Measurements from ENCODE around the gene NRG4.
A peak's percentile ranks its signal among the peaks of the same experiment; 100 is the strongest.
"Not testable (repeated sequence)": the region's sequence is repeated elsewhere in the genome, so short reads cannot be mapped to it uniquely, and the experiment has no call there.

NRG4 gene, protein sequence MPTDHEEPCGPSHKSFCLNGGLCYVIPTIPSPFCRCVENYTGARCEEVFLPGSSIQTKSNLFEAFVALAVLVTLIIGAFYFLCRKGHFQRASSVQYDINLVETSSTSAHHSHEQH

GRCh38 chr15:76011627-76012551 lies at the start of gene NRG4:
Gene NRG4 (minus strand): TSS chr15:76012424. CDS start chr15:76011230, 1,194 bp downstream.
- DNase-seq, result no peak

DNA sequence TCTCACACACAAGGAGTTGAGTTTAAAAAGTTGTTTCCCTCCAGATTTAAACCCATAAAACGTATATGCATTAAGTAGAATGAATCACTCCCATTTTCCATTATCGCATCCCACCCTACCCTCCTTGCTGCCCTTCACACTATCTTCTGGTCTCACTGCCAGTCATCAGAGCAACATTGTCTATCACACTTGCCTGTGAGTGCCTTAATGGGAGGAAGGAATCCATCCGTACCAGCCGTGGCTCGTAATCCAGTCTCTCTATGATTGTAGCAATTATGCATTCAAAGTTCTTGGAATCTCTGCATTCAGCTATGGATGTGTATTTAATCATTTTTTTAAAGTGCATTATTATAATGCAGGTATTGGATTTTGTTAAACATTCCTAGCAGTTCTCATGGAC lies 49.5 kb upstream of the NRG4 start:
- no peak for DNase-seq

DNA sequence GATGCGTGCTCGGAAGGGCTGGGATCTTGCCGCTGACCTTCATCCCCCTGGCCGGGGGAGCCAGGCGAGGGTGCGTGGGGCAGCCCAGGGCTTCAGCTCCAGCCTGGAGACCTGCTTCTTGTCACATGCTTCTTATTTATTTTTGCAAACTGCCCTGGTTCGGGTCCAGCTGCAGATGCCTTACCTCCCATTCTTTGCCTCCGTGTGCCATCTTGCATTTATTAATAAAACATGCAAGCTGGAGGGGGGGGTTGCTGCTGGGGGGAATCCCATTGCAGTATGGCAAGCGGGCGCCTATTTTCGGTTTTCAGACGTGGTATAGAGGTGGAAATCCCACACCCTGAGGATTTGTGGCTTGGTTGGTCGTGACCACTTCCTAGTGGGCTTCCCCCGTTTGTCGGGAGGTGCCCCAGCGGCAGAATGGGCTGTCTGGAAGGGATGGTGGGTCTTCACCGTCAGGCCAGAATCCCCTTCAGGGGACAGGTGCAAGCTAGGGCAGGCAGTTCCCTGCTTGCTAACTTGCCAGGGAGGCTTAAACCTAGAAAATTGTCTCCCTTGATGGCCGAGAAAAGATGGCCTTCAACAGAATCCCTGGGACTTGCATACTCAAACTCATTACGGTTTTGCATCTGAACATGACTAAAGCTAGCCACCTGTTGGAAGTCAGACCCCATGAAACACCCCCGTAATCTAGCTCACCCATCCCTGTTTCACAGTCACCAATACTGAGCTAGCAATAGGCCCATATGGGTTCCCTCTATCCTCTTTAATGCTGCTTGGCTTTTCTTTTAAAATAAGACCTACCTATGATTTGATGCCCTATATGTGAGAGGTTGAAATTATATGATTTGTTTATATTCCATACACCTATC lies 48.1 kb upstream of the NRG4 start:
- peak; percentile 10 for DNase-seq

- no peak for DNase-seq
These were observed 47.3 kb upstream of the NRG4 start, which contains the start of gene TMEM266 for GRCh38 chr15:76059320-76060117. Gene TMEM266 (plus strand): TSS chr15:76059985. CDS start chr15:76134264, 74,279 bp downstream.

GRCh38 chr15:76058714-76059319 lies 46.6 kb upstream of the NRG4 start:
- DNase-seq, result no peak

- no peak for DNase-seq
These were observed 45.2 kb upstream of the NRG4 start for GRCh38 chr15:76057332-76058000.

- no peak for DNase-seq
These were observed 44.7 kb upstream of the NRG4 start for GRCh38 chr15:76056931-76057330.

GRCh38 chr15:76054201-76054600 lies 42.0 kb upstream of the NRG4 start:
- DNase-seq, result not testable (repeated sequence)

- DNase-seq, result no peak
These were observed 26.3 kb upstream of the NRG4 start for GRCh38 chr15:76038512-76038911.

DNA sequence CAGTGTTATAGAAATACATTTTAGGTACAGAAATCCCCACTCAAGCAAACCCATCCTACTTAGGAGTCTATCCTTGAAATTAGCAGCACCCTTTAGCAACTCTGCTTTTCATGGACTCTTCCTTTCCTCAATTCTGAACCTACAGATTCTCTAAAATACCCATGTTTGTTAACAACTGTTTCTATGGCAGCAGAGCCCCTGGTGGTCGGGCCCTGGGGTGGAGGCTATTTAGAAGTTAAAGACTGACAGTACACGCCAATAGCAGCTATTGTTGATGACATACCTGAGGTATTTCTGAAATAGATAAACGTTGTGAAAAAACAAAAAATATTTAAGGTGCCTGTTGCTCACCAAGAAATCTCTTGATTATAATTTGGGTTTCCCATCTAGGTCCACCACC lies 23.4 kb upstream of the NRG4 start:
- no peak for DNase-seq

- no peak for DNase-seq
These were observed 21.9 kb upstream of the NRG4 start for GRCh38 chr15:76034111-76034510.

DNA sequence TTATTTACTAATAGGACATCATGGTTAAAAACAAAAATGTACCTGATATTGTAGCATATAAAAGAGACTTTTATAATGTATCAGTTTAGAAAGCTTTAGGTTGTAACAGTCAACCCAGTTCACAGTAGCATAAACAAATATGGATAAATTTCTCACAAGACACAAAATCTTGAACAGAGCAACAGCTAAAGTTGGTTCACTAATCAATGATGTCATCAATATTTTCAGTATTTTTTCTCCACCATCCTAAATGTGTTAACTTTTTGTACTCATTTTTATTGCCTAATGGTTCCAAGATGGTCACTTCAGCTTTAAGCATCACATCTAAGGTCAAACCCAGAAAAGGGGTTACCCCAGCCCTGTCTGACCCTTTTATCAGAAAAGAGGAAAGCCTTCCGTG lies 21.2 kb upstream of the NRG4 start:
- DNase-seq, result no peak

- no peak for DNase-seq
These were observed 19.8 kb upstream of the NRG4 start for GRCh38 chr15:76032046-76032445.

DNA sequence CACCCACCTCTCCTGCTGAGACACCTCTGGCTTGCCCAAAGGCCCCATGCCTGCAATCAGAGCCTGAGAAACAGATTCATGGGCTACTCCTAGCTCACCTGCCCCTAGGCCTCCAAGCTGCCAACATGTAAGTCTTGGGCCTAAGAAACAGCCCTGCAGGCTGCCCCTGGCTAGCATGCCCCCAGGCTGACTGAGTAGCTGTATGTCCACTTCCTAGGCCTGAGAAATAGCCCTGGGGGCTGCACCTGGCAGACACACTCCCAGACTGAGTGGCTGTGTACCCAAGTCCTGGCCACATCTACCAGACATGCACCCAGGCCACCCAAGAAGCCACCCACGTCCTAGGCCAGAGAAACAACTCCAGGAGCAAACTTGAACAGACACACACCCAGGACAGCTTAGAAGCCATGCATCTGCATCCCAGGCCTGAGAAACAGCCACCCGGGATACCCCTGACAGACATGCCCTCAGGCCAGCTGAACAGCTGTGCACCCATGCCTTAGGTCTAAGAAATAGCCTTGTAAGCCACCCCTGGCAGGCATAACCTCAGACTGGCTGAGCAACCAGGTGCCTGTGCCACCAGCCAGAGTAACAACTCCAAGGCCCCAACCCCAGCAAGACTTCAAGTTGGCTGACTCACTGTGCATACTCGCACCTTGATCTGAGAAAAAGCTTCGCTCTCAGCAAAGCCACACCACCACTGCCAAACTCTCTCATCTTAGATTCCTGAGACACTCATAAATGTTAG lies 12.0 kb upstream of the NRG4 start:
- DNase-seq, result no peak

GRCh38 chr15:76013470-76013869 lies 1.2 kb upstream of the NRG4 start:
- DNase-seq, result not testable (repeated sequence)

DNA sequence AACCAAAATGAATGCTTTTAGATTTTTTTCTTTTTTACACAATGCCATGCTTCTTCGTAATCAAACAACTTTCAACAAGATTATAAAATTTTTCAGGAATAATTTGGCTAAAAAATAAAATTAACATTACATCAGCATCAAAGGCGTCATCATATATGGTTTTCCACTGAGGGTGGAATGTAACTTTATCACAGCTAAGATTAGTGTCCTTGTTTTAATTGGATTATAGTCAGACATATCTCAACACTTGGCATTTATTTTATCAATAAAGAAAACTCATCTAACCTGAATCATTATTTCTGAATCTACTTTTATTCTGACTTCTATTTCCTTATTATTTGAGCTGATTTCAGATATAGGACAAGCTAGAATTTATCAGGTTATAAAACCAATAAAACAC lies 1.6 kb downstream of the NRG4 start:
- no peak for DNase-seq

DNA sequence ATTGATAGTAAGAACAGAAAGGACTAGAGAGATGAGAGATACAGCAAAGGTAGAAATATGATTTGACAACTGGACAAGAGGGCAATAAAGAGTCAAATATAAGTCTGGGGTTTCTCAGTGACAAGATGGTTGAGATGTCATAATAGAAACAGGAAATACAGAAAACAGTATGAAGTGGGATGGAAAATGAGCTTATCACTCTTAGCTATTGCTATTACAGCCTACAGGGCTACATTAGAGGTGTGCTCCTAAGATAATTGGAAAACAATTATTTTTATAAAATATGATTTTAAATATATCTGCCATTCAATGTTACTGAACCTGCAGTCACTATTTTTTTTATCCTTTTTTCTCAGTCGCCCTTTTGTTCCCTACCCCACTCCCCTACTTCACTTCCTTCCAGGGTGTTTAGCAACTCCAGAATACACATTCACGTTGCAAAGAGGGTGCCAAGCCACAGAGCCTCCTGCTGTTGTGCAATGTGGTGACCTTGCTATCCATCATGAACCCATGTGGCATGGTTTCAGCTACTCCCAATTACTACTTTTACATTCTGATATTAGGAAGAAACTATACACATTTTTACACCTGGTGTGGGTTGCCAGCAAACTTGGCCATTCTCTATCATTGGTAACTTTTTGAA lies 6.0 kb downstream of the NRG4 start:
- DNase-seq, result no peak

DNA sequence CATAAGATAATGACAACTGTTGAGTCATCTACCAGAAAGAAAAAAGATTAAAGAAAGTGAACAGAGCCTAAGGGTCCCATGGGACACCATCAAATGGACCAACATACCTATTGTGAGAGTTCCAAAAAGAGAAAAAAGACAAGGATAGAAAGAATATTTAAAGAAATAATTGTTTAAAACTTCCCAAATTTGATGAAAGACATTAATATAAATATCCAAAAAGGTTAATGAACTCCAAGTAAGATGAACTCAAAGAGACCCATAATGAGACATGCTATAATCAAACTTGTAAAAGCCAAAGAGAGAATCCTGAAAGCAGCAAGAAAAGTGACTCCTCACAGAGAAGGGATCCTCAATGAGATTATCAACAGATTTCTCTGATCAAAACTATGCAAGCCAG lies 8.9 kb downstream of the NRG4 start:
- DNase-seq, result no peak

GRCh38 chr15:75995611-75996010 lies 16.6 kb downstream of the NRG4 start:
- DNase-seq, result no peak

DNA sequence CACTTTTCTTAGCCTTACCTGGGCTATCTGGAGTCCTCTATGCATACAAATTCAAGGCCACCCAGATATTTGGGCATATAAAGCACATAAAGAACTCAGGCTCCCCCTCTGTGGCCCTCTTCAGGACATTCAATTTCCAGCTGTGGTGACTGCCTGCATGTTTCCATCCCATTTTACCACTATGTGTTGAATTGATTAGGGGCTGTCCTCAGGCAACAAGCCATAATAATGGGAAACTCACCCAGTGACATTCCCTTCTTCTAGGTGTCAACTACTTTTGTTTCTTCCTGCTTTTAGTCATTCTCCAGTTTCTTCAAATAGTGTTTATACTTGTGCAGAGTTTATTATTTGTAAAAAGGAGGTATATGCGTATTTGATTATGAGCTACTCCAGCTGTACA lies 18.0 kb downstream of the NRG4 start:
- no peak for DNase-seq
